Measurements from ENCODE around the gene LCN1.
"Not testable (repeated sequence)": the region's sequence is repeated elsewhere in the genome, so short reads cannot be mapped to it uniquely, and the experiment has no call there.

The LCN1 gene

DNA sequence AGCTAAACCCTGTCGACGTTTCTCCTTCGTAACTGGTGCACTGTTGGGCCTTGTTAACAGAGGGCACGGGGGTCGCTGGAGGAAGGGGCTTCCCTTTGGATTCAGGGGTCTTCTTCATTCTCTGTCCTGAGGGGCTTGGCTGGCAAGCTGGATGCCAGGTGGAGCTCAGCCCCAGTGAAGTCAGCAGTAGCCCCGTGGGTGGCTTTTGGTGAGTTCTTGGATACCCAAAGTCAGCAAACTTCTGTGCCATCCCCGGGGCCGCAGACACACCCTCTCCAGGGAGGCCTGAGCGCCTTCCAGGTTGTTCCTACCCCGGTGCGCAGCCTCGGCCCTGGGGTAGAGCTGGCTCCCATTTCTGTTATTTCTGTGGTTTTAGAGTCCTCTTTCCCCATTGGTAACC, 12.4 kb downstream of the LCN1 start:
- no peak overlapping the region for H2AFZ ChIP-seq (ENCODE audit: low read length)
- no peak overlapping the region for H3K9ac ChIP-seq (ENCODE audit: low read depth, low read length, poor library complexity, severe bottlenecking)
- H3K9me3 ChIP-seq (ENCODE audit: insufficient read depth, low read depth, low read length) = no peaks in the 10 kb centered on the region; the same call in 1 of the 2 replicates
- no peaks in the 10 kb centered on the region for H3K79me2 ChIP-seq (ENCODE audit: insufficient read depth, low read length)
- no peaks in the 10 kb centered on the region for H3K4me1 ChIP-seq (ENCODE audit: insufficient read depth, low read length, poor library complexity, severe bottlenecking)
- no peaks in the 10 kb centered on the region for H3K36me3 ChIP-seq (ENCODE audit: insufficient read depth, low read length)
- no peaks in the 10 kb centered on the region for H3K9me2 ChIP-seq (replicated peaks; ENCODE audit: low read depth, low read length)
- H3K4me2 ChIP-seq (ENCODE audit: low read depth, low read length, poor library complexity, severe bottlenecking) = no peak overlapping the region
- H4K20me1 ChIP-seq (ENCODE audit: insufficient read depth, low read length, poor library complexity, severe bottlenecking) = no peaks in the 10 kb centered on the region
- H3F3A ChIP-seq (ENCODE audit: low read depth) = no peaks in the 10 kb centered on the region
- TF ChIP-seq EZH2phosphoT487 (IDR thresholded peaks at IDR 0.05; ENCODE audit: borderline replicate concordance) = no peak
- TF ChIP-seq, protein P1, sequence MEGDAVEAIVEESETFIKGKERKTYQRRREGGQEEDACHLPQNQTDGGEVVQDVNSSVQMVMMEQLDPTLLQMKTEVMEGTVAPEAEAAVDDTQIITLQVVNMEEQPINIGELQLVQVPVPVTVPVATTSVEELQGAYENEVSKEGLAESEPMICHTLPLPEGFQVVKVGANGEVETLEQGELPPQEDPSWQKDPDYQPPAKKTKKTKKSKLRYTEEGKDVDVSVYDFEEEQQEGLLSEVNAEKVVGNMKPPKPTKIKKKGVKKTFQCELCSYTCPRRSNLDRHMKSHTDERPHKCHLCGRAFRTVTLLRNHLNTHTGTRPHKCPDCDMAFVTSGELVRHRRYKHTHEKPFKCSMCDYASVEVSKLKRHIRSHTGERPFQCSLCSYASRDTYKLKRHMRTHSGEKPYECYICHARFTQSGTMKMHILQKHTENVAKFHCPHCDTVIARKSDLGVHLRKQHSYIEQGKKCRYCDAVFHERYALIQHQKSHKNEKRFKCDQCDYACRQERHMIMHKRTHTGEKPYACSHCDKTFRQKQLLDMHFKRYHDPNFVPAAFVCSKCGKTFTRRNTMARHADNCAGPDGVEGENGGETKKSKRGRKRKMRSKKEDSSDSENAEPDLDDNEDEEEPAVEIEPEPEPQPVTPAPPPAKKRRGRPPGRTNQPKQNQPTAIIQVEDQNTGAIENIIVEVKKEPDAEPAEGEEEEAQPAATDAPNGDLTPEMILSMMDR (conservative IDR thresholded peaks at IDR 0.05; ENCODE audit: low read length) = no peak
- no peak overlapping the region for H3K4me3 ChIP-seq (ENCODE audit: low read length, poor library complexity, severe bottlenecking)
- H3K27me3 ChIP-seq (ENCODE audit: insufficient read depth, low read length, poor library complexity, severe bottlenecking) = no peaks in the 10 kb centered on the region

DNA sequence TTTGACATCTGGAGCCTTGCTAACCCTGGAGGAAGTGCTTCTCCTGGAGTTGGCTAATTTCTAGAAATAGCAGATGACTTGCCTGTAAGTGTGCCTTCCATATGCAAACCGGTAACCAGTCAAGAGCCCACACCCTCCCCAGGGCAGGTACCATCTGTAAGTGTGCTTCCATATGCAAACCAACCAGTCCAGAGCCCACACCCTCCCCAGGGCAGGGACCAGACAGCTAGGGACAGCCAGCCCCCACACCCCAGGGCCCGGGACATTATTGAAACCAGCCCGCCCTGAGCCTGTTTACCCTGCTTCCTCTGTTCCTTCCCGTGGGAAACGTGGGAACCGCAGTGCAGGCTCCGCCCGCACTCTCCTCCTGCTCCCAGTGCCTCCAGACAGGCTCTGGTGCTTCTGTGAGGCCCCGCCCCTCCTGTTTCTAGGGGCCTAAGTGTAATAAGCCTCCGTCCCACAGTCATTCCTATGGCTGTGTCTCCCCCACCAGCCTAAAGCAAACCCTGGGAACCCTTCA, 13.0 kb downstream of the LCN1 start:
- not testable (repeated sequence) for H3K9me2 ChIP-seq (replicated peaks; ENCODE audit: low read depth, low read length); H3K9ac ChIP-seq (ENCODE audit: low read depth, low read length, poor library complexity, severe bottlenecking); H3K36me3 ChIP-seq (ENCODE audit: insufficient read depth, low read length); H3K4me2 ChIP-seq (ENCODE audit: low read depth, low read length, poor library complexity, severe bottlenecking); H2AFZ ChIP-seq (ENCODE audit: low read length); H3K79me2 ChIP-seq (ENCODE audit: insufficient read depth, low read length); H3K27me3 ChIP-seq (ENCODE audit: insufficient read depth, low read length, poor library complexity, severe bottlenecking); H4K20me1 ChIP-seq (ENCODE audit: insufficient read depth, low read length, poor library complexity, severe bottlenecking); H3F3A ChIP-seq (ENCODE audit: low read depth); H3K4me1 ChIP-seq (ENCODE audit: insufficient read depth, low read length, poor library complexity, severe bottlenecking); H3K9me3 ChIP-seq (ENCODE audit: insufficient read depth, low read depth, low read length); H3K4me3 ChIP-seq (ENCODE audit: low read length, poor library complexity, severe bottlenecking)

DNA sequence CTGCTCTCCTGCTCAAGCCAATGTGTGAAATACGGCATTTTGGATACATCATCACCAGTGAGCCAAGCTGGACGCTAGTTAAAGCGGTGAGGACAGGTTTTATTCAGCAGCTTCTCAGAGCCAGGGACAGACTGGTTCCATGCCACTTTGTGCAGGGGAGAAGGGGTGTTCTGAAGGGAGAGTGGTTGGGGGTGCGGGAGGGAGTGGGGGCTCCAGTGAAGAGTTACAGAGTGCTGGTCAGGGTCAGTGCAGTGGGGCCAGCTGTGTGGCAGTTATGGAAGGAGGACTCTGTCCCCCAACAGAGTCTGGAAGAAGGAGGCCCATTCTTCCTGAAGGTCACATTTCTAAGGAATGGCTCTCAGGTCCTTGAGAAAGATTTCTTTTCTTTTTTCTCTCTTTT, 13.6 kb downstream of the LCN1 start:
- H3K9me3 ChIP-seq (ENCODE audit: insufficient read depth, low read depth, low read length); H3K9me2 ChIP-seq (replicated peaks; ENCODE audit: low read depth, low read length); H2AFZ ChIP-seq (ENCODE audit: low read length); H3K4me2 ChIP-seq (ENCODE audit: low read depth, low read length, poor library complexity, severe bottlenecking); H3K4me1 ChIP-seq (ENCODE audit: insufficient read depth, low read length, poor library complexity, severe bottlenecking); H3K9ac ChIP-seq (ENCODE audit: low read depth, low read length, poor library complexity, severe bottlenecking); H4K20me1 ChIP-seq (ENCODE audit: insufficient read depth, low read length, poor library complexity, severe bottlenecking); H3K79me2 ChIP-seq (ENCODE audit: insufficient read depth, low read length); H3F3A ChIP-seq (ENCODE audit: low read depth); H3K4me3 ChIP-seq (ENCODE audit: low read length, poor library complexity, severe bottlenecking); H3K27me3 ChIP-seq (ENCODE audit: insufficient read depth, low read length, poor library complexity, severe bottlenecking); H3K36me3 ChIP-seq (ENCODE audit: insufficient read depth, low read length): not testable (repeated sequence)

DNA sequence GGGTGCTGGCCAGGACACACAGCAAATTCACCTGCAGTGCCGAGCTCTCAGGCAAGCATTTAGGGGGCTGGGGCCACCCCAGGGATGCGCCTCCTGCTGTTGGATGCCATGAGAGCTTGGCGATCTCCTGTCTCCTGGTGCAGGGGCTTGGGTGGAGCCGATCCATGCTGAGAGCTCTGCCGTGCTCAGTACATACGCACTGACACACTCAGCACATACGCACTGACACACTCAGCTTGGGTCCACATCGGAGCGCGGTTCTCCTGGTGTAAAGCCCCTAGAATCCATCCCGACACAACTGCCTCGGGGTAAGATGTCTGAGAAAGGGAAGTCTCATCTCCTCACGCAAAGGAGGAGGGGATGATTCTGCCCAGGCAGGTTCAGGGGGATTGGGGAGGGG, 14.4 kb downstream of the LCN1 start:
- H4K20me1 ChIP-seq (ENCODE audit: insufficient read depth, low read length, poor library complexity, severe bottlenecking); H3K4me3 ChIP-seq (ENCODE audit: low read length, poor library complexity, severe bottlenecking); H3K36me3 ChIP-seq (ENCODE audit: insufficient read depth, low read length); H3K4me1 ChIP-seq (ENCODE audit: insufficient read depth, low read length, poor library complexity, severe bottlenecking); H3K9me2 ChIP-seq (replicated peaks; ENCODE audit: low read depth, low read length); H2AFZ ChIP-seq (ENCODE audit: low read length); H3K9me3 ChIP-seq (ENCODE audit: insufficient read depth, low read depth, low read length); H3F3A ChIP-seq (ENCODE audit: low read depth); H3K27me3 ChIP-seq (ENCODE audit: insufficient read depth, low read length, poor library complexity, severe bottlenecking); H3K4me2 ChIP-seq (ENCODE audit: low read depth, low read length, poor library complexity, severe bottlenecking); H3K79me2 ChIP-seq (ENCODE audit: insufficient read depth, low read length); H3K9ac ChIP-seq (ENCODE audit: low read depth, low read length, poor library complexity, severe bottlenecking): not testable (repeated sequence)

DNA sequence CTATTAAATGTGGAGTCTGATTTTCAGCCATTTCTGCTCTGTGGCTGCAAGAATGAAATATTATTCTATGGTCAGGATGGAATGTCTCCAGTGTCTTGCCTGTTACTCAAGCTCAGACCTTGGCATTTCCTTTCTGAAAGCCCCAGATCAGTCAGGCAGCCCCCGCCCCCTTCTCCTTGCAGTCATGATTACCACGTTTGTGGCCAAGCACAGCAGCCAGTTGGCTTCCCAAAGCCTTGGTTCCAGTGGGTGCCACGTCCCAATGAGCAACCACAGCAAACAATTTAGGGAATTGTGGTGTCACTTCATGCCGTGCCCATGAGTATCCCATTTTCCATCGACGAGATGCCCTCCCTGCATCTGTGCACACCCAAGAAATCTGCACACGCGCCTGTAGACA, 15.0 kb downstream of the LCN1 start:
- Histone ChIP-seq H4K20me1 (ENCODE audit: insufficient read depth, low read length, poor library complexity, severe bottlenecking) (no peaks in the 10 kb centered on the region), H3K4me1 (ENCODE audit: insufficient read depth, low read length, poor library complexity, severe bottlenecking) (no peaks in the 10 kb centered on the region), H3K9me3 (ENCODE audit: insufficient read depth, low read depth, low read length) (no peaks in the 10 kb centered on the region; the same call in 1 of the 2 replicates), H2AFZ (ENCODE audit: low read length) (no peak overlapping the region), H3K9ac (ENCODE audit: low read depth, low read length, poor library complexity, severe bottlenecking) (no peak overlapping the region), H3K9me2 (replicated peaks; ENCODE audit: low read depth, low read length) (no peaks in the 10 kb centered on the region), H3K27me3 (ENCODE audit: insufficient read depth, low read length, poor library complexity, severe bottlenecking) (no peaks in the 10 kb centered on the region), H3F3A (ENCODE audit: low read depth) (no peaks in the 10 kb centered on the region), H3K4me2 (ENCODE audit: low read depth, low read length, poor library complexity, severe bottlenecking) (no peak overlapping the region), H3K36me3 (ENCODE audit: insufficient read depth, low read length) (no peaks in the 10 kb centered on the region), H3K4me3 (ENCODE audit: low read length, poor library complexity, severe bottlenecking) (no peak overlapping the region), H3K79me2 (ENCODE audit: insufficient read depth, low read length) (no peaks in the 10 kb centered on the region)
- no peak for TF ChIP-seq EZH2phosphoT487 (IDR thresholded peaks at IDR 0.05; ENCODE audit: borderline replicate concordance)
- TF ChIP-seq, protein P1 (conservative IDR thresholded peaks at IDR 0.05; ENCODE audit: low read length) = no peak

DNA sequence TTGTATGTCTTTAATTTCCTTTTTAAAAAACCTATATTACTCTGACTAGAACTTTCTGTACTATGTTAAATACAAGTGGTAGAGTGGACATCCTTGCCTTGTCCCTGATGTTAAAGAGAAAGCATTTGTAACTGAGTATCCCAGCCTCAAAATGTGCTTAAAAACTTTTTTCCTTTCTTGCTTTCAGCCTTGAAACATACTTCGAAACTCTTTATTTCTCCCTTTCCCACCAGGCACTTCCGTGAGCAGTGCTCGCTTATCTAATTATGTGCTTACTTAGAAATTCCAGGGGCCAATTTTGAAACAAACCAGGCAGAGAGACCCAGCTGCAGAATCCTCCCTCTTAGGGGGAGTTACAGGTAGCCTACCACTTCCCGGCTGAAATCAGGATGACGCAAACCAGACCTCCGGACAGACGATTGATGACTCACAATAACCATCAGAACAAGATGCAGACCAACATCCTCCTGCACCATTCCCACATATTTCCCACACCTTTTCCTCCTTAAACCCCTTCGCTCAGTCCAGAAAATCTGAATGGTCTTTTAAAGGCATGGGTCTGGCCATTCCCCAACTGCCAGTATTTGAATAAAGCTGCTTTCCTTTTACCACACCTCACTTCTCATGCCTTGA, 22.1 kb downstream of the LCN1 start:
- not testable (repeated sequence) for H4K20me1 ChIP-seq (ENCODE audit: insufficient read depth, low read length, poor library complexity, severe bottlenecking); H3F3A ChIP-seq (ENCODE audit: low read depth); H3K79me2 ChIP-seq (ENCODE audit: insufficient read depth, low read length); H3K27me3 ChIP-seq (ENCODE audit: insufficient read depth, low read length, poor library complexity, severe bottlenecking); H3K36me3 ChIP-seq (ENCODE audit: insufficient read depth, low read length); H3K4me3 ChIP-seq (ENCODE audit: low read length, poor library complexity, severe bottlenecking); H2AFZ ChIP-seq (ENCODE audit: low read length); H3K4me2 ChIP-seq (ENCODE audit: low read depth, low read length, poor library complexity, severe bottlenecking); H3K9me2 ChIP-seq (replicated peaks; ENCODE audit: low read depth, low read length); H3K9me3 ChIP-seq (ENCODE audit: insufficient read depth, low read depth, low read length); H3K9ac ChIP-seq (ENCODE audit: low read depth, low read length, poor library complexity, severe bottlenecking); H3K4me1 ChIP-seq (ENCODE audit: insufficient read depth, low read length, poor library complexity, severe bottlenecking)
